ENCODE data around the gene DMD. TPM values are rescaled to one million over a fixed set of nuclear protein-coding genes. Genes with fewer than 3 reads are reported as not detected.

The DMD gene
- polyA plus RNA-seq, 1 donor from 2014 or later, result 21.6 TPM

DNA sequence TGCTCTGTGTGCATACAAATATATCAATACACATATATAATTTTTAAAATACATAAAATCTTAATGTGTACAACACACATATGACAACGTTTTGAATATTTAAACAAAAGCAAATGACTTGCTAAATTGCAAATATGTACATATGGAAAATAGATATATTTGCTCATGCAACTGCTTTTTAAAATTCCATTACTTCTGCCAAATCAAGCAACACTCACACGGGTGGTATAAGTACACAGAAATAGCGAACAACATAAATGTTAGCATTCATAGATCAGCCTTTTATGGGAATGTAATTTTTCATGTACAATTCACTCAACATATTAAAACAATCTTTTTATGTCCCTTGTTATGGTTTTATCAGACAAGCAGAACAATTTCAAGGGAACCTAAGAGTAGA is 116.3 kb downstream of the DMD start:
- no peak overlapping the region for H3K4me3 ChIP-seq (ENCODE audit: low read length)
- H3K27me3 ChIP-seq (ENCODE audit: insufficient read depth, low read depth, low read length), result no peaks in the 10 kb centered on the region
- H3K79me2 ChIP-seq (replicated peaks; ENCODE audit: insufficient read depth, low read length), result no peaks in the 10 kb centered on the region
- H3K4me2 ChIP-seq (ENCODE audit: low read length), result no peak overlapping the region
- H3K9me2 ChIP-seq (ENCODE audit: insufficient read depth, low read length), result no peaks in the 10 kb centered on the region
- H3F3A ChIP-seq (ENCODE audit: insufficient read depth, low read length, poor library complexity, severe bottlenecking), result no peaks in the 10 kb centered on the region
- H4K20me1 ChIP-seq (ENCODE audit: insufficient read depth), result no peaks in the 10 kb centered on the region
- TF ChIP-seq MXI1 (conservative IDR thresholded peaks at IDR 0.05; ENCODE audit: poor library complexity, severe bottlenecking) (no peak), SMC3 (conservative IDR thresholded peaks at IDR 0.05; ENCODE audit: poor library complexity) (no peak), RAD21 (conservative IDR thresholded peaks at IDR 0.05) (no peak), EP300 (conservative IDR thresholded peaks at IDR 0.05; ENCODE audit: poor library complexity, severe bottlenecking) (no peak), EZH2 (IDR thresholded peaks at IDR 0.05; ENCODE audit: borderline replicate concordance, insufficient read depth, low read length, poor library complexity, severe bottlenecking) (no peak), POLR2AphosphoS5 (IDR thresholded peaks at IDR 0.05) (no peak), TAF1 (IDR thresholded peaks at IDR 0.05; ENCODE audit: low read depth) (no peak)
- TF ChIP-seq, protein P1, sequence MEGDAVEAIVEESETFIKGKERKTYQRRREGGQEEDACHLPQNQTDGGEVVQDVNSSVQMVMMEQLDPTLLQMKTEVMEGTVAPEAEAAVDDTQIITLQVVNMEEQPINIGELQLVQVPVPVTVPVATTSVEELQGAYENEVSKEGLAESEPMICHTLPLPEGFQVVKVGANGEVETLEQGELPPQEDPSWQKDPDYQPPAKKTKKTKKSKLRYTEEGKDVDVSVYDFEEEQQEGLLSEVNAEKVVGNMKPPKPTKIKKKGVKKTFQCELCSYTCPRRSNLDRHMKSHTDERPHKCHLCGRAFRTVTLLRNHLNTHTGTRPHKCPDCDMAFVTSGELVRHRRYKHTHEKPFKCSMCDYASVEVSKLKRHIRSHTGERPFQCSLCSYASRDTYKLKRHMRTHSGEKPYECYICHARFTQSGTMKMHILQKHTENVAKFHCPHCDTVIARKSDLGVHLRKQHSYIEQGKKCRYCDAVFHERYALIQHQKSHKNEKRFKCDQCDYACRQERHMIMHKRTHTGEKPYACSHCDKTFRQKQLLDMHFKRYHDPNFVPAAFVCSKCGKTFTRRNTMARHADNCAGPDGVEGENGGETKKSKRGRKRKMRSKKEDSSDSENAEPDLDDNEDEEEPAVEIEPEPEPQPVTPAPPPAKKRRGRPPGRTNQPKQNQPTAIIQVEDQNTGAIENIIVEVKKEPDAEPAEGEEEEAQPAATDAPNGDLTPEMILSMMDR (IDR thresholded peaks at IDR 0.05; ENCODE audit: poor library complexity, severe bottlenecking), result no peak
- TF ChIP-seq, protein P2, sequence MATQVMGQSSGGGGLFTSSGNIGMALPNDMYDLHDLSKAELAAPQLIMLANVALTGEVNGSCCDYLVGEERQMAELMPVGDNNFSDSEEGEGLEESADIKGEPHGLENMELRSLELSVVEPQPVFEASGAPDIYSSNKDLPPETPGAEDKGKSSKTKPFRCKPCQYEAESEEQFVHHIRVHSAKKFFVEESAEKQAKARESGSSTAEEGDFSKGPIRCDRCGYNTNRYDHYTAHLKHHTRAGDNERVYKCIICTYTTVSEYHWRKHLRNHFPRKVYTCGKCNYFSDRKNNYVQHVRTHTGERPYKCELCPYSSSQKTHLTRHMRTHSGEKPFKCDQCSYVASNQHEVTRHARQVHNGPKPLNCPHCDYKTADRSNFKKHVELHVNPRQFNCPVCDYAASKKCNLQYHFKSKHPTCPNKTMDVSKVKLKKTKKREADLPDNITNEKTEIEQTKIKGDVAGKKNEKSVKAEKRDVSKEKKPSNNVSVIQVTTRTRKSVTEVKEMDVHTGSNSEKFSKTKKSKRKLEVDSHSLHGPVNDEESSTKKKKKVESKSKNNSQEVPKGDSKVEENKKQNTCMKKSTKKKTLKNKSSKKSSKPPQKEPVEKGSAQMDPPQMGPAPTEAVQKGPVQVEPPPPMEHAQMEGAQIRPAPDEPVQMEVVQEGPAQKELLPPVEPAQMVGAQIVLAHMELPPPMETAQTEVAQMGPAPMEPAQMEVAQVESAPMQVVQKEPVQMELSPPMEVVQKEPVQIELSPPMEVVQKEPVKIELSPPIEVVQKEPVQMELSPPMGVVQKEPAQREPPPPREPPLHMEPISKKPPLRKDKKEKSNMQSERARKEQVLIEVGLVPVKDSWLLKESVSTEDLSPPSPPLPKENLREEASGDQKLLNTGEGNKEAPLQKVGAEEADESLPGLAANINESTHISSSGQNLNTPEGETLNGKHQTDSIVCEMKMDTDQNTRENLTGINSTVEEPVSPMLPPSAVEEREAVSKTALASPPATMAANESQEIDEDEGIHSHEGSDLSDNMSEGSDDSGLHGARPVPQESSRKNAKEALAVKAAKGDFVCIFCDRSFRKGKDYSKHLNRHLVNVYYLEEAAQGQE (IDR thresholded peaks at IDR 0.05; ENCODE audit: borderline replicate concordance), result no peak
- no peaks in the 10 kb centered on the region for H3K36me3 ChIP-seq (ENCODE audit: insufficient read depth, low read length)
- no peak overlapping the region for H3K9ac ChIP-seq (ENCODE audit: low read length)
- H3K9me3 ChIP-seq (ENCODE audit: low read length), result no peaks in the 10 kb centered on the region
- no peak overlapping the region for H3K27ac ChIP-seq (ENCODE audit: low read length)
- no peak overlapping the region for H2AFZ ChIP-seq (ENCODE audit: low read depth, low read length)

DNA sequence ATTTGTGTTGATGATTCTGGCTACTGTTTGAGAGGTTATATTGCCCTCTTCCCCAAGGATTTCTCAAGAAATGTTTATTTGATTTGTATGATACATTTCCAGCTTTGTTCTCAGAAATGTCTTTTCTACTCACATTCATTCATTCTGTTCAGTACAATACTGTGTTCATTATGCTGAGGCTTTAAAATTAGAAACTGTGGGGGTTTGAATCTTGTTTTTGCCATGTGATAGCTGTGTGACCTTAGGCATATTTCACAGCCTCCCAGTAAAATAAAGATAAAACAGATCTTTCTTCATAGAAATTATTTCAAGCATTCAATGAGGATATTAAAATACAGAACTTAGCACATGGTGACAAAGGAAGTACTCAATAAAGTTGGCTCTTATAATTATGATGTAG is 123.9 kb downstream of the DMD start:
- H3K36me3 ChIP-seq (ENCODE audit: insufficient read depth, low read length), result no peaks in the 10 kb centered on the region
- no peak overlapping the region for H3K4me3 ChIP-seq (ENCODE audit: low read length)
- H3F3A ChIP-seq (ENCODE audit: insufficient read depth, low read length, poor library complexity, severe bottlenecking), result no peaks in the 10 kb centered on the region
- no peak overlapping the region for H3K4me2 ChIP-seq (ENCODE audit: low read length)
- H3K27me3 ChIP-seq (ENCODE audit: insufficient read depth, low read depth, low read length), result no peaks in the 10 kb centered on the region
- no peak for TF ChIP-seq EZH2 (IDR thresholded peaks at IDR 0.05; ENCODE audit: borderline replicate concordance, insufficient read depth, low read length, poor library complexity, severe bottlenecking)
- TF ChIP-seq, protein P2 (IDR thresholded peaks at IDR 0.05; ENCODE audit: borderline replicate concordance), result no peak
- no peak for TF ChIP-seq TAF1 (IDR thresholded peaks at IDR 0.05; ENCODE audit: low read depth)
- TF ChIP-seq MXI1 (conservative IDR thresholded peaks at IDR 0.05; ENCODE audit: poor library complexity, severe bottlenecking), result no peak
- TF ChIP-seq POLR2AphosphoS5 (IDR thresholded peaks at IDR 0.05), result no peak
- no peak overlapping the region for H3K27ac ChIP-seq (ENCODE audit: low read length)
- no peak overlapping the region for H3K9ac ChIP-seq (ENCODE audit: low read length)
- no peaks in the 10 kb centered on the region for H3K9me2 ChIP-seq (ENCODE audit: insufficient read depth, low read length)
- no peaks in the 10 kb centered on the region for H4K20me1 ChIP-seq (ENCODE audit: insufficient read depth)
- no peaks in the 10 kb centered on the region for H3K79me2 ChIP-seq (replicated peaks; ENCODE audit: insufficient read depth, low read length)
- H2AFZ ChIP-seq (ENCODE audit: low read depth, low read length), result no peak overlapping the region
- H3K9me3 ChIP-seq (ENCODE audit: low read length), result no peaks in the 10 kb centered on the region
